Measurements from ENCODE around the gene TMUB2.

DNA sequence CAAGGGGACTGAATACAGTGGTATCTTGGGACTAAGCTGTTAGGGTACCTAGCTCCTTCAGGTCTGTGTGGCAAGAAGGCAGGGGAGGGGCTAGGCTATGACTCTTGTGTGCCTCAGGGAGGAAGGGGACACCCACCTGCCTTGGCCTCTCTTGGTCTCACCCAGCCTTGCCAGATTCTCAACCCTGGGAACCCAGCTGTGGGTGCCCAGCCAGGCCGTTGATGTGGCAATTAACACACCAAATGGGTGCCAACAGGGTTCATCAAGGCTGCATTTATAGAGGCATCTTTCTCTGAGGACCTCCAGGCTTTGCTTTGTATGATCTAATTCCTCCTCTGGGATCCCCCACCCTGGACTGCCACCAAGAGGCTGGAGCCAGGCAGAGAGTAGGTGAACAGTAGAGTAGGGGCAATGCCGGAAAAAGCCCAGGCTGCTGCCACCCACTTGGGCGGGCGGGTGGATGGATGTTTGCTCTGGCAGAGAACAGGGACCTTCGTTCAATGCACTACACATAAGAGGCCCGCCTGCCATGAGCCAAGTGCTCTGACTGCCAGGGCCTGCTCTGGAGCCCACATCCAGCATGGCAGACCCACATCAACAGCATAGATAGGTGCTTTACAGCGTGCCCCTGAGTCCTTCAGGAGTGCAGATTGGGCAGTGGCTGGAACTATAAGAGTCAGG is 19.5 kb upstream of the TMUB2 start:
- TF ChIP-seq, protein P1, sequence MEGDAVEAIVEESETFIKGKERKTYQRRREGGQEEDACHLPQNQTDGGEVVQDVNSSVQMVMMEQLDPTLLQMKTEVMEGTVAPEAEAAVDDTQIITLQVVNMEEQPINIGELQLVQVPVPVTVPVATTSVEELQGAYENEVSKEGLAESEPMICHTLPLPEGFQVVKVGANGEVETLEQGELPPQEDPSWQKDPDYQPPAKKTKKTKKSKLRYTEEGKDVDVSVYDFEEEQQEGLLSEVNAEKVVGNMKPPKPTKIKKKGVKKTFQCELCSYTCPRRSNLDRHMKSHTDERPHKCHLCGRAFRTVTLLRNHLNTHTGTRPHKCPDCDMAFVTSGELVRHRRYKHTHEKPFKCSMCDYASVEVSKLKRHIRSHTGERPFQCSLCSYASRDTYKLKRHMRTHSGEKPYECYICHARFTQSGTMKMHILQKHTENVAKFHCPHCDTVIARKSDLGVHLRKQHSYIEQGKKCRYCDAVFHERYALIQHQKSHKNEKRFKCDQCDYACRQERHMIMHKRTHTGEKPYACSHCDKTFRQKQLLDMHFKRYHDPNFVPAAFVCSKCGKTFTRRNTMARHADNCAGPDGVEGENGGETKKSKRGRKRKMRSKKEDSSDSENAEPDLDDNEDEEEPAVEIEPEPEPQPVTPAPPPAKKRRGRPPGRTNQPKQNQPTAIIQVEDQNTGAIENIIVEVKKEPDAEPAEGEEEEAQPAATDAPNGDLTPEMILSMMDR (conservative IDR thresholded peaks at IDR 0.05 in 1 of 2, IDR thresholded peaks at IDR 0.05 in 1 of 2; ENCODE audit: low read depth in 1 of 2, low read length in 2 of 2), result no peak
- no peak for TF ChIP-seq EZH2 (IDR thresholded peaks at IDR 0.05; ENCODE audit: low read length, missing control alignments)

Measured in fibroblast of lung (primary cell).